ENCODE data around the gene SPAG6. TPM values are rescaled to one million over a fixed set of nuclear protein-coding genes. Genes with fewer than 3 reads are reported as not detected.
A peak's percentile ranks its signal among the peaks of the same experiment; 100 is the strongest.

SPAG6 gene
- total RNA-seq, 2 experiments from 2014 or later: not detected

GRCh38 chr10:22322641-22323160 lies 22.6 kb upstream of the SPAG6 start:
- CTCF ChIA-PET: interaction anchor here (1.6 kb wide), 1 partner anchor 9 kb away, joined by 4 read pairs; no protein-coding TSS in a partner anchor
- POLR2A ChIA-PET: interaction anchor here (0.6 to 5.9 kb wide), 9 partner anchors 10 to 326 kb away, joined by 3 to 48 read pairs (median 6); partner anchors contain the start of gene DNAJC1
- peaks cover 66% of the 10 kb centered on the region for H3K27me3 Mint-ChIP-seq
- peaks cover 27% of the 10 kb centered on the region for H3K4me1 ChIP-seq (ENCODE audit: insufficient read depth, low read length)
- H3K9me3 ChIP-seq (ENCODE audit: control insufficient read depth in 1 of 2, insufficient read depth in 1 of 2, low read length in 2 of 2): peaks cover 0 to 4% of the 10 kb centered on the region in 2 experiments
- peaks cover 40% of the 10 kb centered on the region for H3K36me3 Mint-ChIP-seq (ENCODE audit: low read depth)
- peaks cover 62% of the 10 kb centered on the region for H3K4me1 Mint-ChIP-seq (ENCODE audit: low read depth)
- peak overlapping the region; percentile 87 for H3K4me3 Mint-ChIP-seq
- H3K27ac Mint-ChIP-seq: peak overlapping the region; percentile 83
- peak overlapping the region; percentile 69 for H3K4me3 ChIP-seq (ENCODE audit: low read length)
- ATAC-seq (ENCODE audit: poor library complexity): no peak
- DNase-seq: no peak
- peaks cover 3% of the 10 kb centered on the region for H3K36me3 ChIP-seq (ENCODE audit: insufficient read depth, low read length)
- no peak overlapping the region for H3K27ac ChIP-seq (ENCODE audit: low read depth in 1 of 2, low read length in 2 of 2)
- no peak for TF ChIP-seq CTCF (IDR thresholded peaks at IDR 0.05)
- no peaks in the 10 kb centered on the region for H3K9me3 Mint-ChIP-seq
- intact Hi-C loops (cut with DNase I, micrococcal nuclease): loop anchor here (5.0 to 10.0 kb wide), 3 partner anchors 320 to 825 kb away; partner anchors contain the start of genes DNAJC1 (in 1 of the 2) and PIP4K2A (in 1 of the 2)
- peaks cover 5 to 27% of the 10 kb centered on the region in 2 experiments for H3K27me3 ChIP-seq (ENCODE audit: control insufficient read depth in 1 of 2, insufficient read depth in 2 of 2, low read length in 2 of 2)

GRCh38 chr10:22323538-22324305 lies 21.6 kb upstream of the SPAG6 start:
- peaks cover 27% of the 10 kb centered on the region for H3K4me1 ChIP-seq (ENCODE audit: insufficient read depth, low read length)
- no peak overlapping the region for H3K4me3 ChIP-seq (ENCODE audit: low read length)
- ChIA-PET POLR2A (interaction anchor here (0.7 to 5.9 kb wide), 10 partner anchors 8 to 319 kb away, joined by 3 to 48 read pairs (median 6); partner anchors contain the start of gene COMMD3), CTCF (interaction anchor here (1.5 to 1.6 kb wide), 2 partner anchors 8 to 16 kb away, joined by 4 read pairs; no protein-coding TSS in a partner anchor)
- H3K4me3 Mint-ChIP-seq: peak overlapping the region; percentile 87
- no peak for TF ChIP-seq CTCF (IDR thresholded peaks at IDR 0.05)
- intact Hi-C loops (cut with DNase I, micrococcal nuclease): loop anchor here (1.0 to 10.0 kb wide), 5 partner anchors 10 to 826 kb away; partner anchors contain the start of genes DNAJC1 (in 1 of the 2) and PIP4K2A (in 1 of the 2)
- DNase-seq: no peak
- H3K36me3 ChIP-seq (ENCODE audit: insufficient read depth, low read length): peaks cover 9% of the 10 kb centered on the region
- H3K9me3 Mint-ChIP-seq: no peaks in the 10 kb centered on the region
- H3K27ac ChIP-seq (ENCODE audit: low read depth in 1 of 2, low read length in 2 of 2): no peak overlapping the region
- peaks cover 52% of the 10 kb centered on the region for H3K4me1 Mint-ChIP-seq (ENCODE audit: low read depth)
- H3K27me3 ChIP-seq (ENCODE audit: control insufficient read depth in 1 of 2, insufficient read depth in 2 of 2, low read length in 2 of 2): peaks cover 5 to 27% of the 10 kb centered on the region in 2 experiments
- H3K36me3 Mint-ChIP-seq (ENCODE audit: low read depth): peaks cover 43% of the 10 kb centered on the region
- H3K27me3 Mint-ChIP-seq: peaks cover 61% of the 10 kb centered on the region
- ATAC-seq (ENCODE audit: poor library complexity): no peak
- H3K27ac Mint-ChIP-seq: peak overlapping the region; percentile 83
- H3K9me3 ChIP-seq (ENCODE audit: control insufficient read depth in 1 of 2, insufficient read depth in 1 of 2, low read length in 2 of 2): peaks cover 0 to 4% of the 10 kb centered on the region in 2 experiments

- Mint-ChIP-seq H3K4me1 (ENCODE audit: low read depth) (peaks cover 51% of the 10 kb centered on the region), H3K27ac (peak overlapping the region; percentile 83), H3K27me3 (peaks cover 59% of the 10 kb centered on the region), H3K9me3 (no peaks in the 10 kb centered on the region), H3K4me3 (peak overlapping the region; percentile 87), H3K36me3 (ENCODE audit: low read depth) (peaks cover 47% of the 10 kb centered on the region)
- H3K9me3 ChIP-seq (ENCODE audit: control insufficient read depth in 1 of 2, insufficient read depth in 1 of 2, low read length in 2 of 2): peaks cover 0 to 4% of the 10 kb centered on the region in 2 experiments
- no peak for ATAC-seq (ENCODE audit: poor library complexity)
- peaks cover 27% of the 10 kb centered on the region for H3K4me1 ChIP-seq (ENCODE audit: insufficient read depth, low read length)
- no peak for DNase-seq
- peak overlapping the region; percentile 69 for H3K4me3 ChIP-seq (ENCODE audit: low read length)
- H3K27me3 ChIP-seq (ENCODE audit: control insufficient read depth in 1 of 2, insufficient read depth in 2 of 2, low read length in 2 of 2): peaks cover 5 to 27% of the 10 kb centered on the region in 2 experiments
- H3K27ac ChIP-seq (ENCODE audit: low read depth in 1 of 2, low read length in 2 of 2): no peak overlapping the region
- H3K36me3 ChIP-seq (ENCODE audit: insufficient read depth, low read length): peaks cover 16% of the 10 kb centered on the region
- CTCF ChIA-PET: interaction anchor here (1.5 kb wide), 1 partner anchor 16 kb away, joined by 4 read pairs; no protein-coding TSS in a partner anchor
- TF ChIP-seq CTCF (IDR thresholded peaks at IDR 0.05): no peak
- POLR2A ChIA-PET: interaction anchor here (0.7 to 5.9 kb wide), 7 partner anchors 8 to 113 kb away, joined by 3 to 48 read pairs (median 5); partner anchors contain the start of gene COMMD3
- intact Hi-C loops (cut with DNase I, micrococcal nuclease): loop anchor here (1.0 to 10.0 kb wide), 5 partner anchors 9 to 827 kb away; partner anchors contain the start of genes DNAJC1 (in 1 of the 2) and PIP4K2A (in 1 of the 2)
Observed at GRCh38 chr10:22324413-22324812, 20.9 kb upstream of the SPAG6 start.

All from CD4-positive, alpha-beta T cell (primary cell).